Endothelial cell of umbilical vein (primary cell): ENCODE measurements around the gene INPP5A.

Experiments used
- POLR2A ChIP-seq: IDR thresholded peaks from 2 replicates; pipeline ENCODE4 v1.6.1; 2012; ENCODE audit warnings: low read depth, mild to moderate bottlenecking, control low read depth, low read length
- POLR2AphosphoS5 ChIP-seq: IDR thresholded peaks from 2 replicates; pipeline ENCODE4 v1.6.1; 2012; ENCODE audit warnings: low read depth, mild to moderate bottlenecking, control low read depth, low read length, moderate library complexity; ENCODE audit not compliant: insufficient read depth
- TF ChIP-seq, protein P1 (sequence below), 2 donors: IDR thresholded peaks; 1 replicate in 1 of 2; 2 replicates in 1 of 2; pipeline ENCODE4 v1.5.1; 2011; ENCODE audit warnings: low read length in 2 of 2, mild to moderate bottlenecking in 2 of 2, moderate library complexity in 2 of 2, control low read depth in 1 of 2, inconsistent platforms in 1 of 2, low read depth in 1 of 2; ENCODE audit not compliant: insufficient read depth in 1 of 2; ENCODE audit errors: extremely low read depth in 1 of 2
- TF ChIP-seq, protein P2 (sequence below): IDR thresholded peaks from 2 replicates; pipeline ENCODE4 v1.6.1; 2011; ENCODE audit not compliant: insufficient read depth, insufficient read length

DNA sequence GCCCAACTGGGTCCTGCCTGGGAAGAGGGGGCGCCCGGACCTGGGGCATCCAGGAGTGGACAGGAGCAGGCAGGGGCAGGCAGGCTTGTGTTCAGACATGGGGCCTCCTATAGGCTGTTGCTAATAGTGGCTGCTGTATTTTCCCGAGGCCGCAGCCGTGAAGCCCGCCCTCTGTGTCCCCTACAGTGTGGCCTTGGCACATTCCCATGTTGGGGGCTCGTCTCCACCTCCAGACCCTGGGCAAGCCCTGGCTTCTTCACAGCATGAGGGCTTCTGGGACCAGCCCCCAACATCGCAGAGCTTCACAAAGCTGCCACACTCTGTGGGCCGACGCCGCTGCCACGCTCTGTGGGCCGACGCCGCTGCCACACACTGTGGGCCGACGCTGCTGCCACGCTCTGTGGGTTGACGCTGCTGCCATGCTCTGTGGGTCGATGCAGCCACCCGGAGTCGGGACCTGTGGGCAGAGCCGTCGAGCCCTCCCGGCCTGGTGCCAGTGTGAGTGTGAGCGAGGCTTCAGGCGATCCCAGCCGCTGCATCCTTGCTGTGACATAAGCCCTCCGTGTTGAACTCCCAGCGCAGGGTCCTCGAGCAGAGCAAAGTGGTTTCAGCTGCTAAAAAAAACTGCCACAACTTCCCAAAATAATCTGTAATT, 109.0 kb downstream of the INPP5A start:
- TF ChIP-seq, protein P1, sequence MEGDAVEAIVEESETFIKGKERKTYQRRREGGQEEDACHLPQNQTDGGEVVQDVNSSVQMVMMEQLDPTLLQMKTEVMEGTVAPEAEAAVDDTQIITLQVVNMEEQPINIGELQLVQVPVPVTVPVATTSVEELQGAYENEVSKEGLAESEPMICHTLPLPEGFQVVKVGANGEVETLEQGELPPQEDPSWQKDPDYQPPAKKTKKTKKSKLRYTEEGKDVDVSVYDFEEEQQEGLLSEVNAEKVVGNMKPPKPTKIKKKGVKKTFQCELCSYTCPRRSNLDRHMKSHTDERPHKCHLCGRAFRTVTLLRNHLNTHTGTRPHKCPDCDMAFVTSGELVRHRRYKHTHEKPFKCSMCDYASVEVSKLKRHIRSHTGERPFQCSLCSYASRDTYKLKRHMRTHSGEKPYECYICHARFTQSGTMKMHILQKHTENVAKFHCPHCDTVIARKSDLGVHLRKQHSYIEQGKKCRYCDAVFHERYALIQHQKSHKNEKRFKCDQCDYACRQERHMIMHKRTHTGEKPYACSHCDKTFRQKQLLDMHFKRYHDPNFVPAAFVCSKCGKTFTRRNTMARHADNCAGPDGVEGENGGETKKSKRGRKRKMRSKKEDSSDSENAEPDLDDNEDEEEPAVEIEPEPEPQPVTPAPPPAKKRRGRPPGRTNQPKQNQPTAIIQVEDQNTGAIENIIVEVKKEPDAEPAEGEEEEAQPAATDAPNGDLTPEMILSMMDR (IDR thresholded peaks at IDR 0.05; ENCODE audit: extremely low read depth in 1 of 2, insufficient read depth in 1 of 2, low read depth in 1 of 2, low read length in 2 of 2): no peak
- TF ChIP-seq, protein P2, sequence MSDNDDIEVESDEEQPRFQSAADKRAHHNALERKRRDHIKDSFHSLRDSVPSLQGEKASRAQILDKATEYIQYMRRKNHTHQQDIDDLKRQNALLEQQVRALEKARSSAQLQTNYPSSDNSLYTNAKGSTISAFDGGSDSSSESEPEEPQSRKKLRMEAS: no peak
- TF ChIP-seq POLR2AphosphoS5 (no peak), POLR2A (no peak)
